ENCODE results near the gene ITPR3.

ITPR3 gene

DNA sequence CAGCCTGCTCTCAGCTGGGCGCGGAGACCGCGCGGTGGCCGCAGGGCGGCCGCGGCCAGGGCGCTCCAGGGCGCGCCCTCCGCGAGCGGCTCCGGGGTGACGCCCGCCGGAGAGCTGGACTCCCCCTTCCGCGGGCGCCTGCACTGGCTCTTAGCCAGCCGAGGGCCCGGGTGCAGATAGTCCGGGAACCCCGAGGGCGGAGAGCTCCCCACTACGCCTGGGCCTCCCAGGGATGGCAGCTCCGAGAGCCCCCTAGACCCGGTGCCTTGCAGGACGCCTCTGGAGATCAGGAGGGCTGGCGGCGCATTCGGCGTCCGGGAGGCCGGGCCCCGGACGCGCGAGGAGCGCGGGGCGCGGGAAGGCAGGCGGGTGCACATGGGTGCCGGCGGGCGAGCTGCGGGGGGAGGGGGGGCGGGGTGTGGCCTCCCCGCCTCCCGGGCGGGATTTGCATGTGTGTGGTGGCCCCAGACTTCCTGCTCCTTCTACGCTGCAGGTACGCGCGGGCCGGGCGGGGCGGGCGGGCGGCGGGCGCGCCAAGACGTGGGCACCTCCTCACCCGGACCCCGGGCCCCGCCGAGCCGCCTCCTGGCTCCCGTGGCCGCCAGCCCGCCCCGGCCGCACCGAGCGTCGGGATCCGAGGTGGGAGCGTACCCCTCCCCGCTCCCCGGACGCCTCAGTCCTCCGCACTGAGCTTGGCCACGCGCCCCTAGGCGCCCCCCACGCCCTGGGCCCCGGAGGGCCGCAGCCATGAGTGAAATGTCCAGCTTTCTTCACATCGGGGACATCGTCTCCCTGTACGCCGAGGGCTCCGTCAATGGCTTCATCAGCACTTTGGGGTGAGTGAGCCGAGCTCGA lies at the start of gene ITPR3:
ITPR3 (plus strand) TSS at position 467 of the 855 bp plus-strand sequence; CDS start at position 748, 281 bp downstream.
- DNase-seq, result peak in 1 of 2 experiments; percentile 52

DNA sequence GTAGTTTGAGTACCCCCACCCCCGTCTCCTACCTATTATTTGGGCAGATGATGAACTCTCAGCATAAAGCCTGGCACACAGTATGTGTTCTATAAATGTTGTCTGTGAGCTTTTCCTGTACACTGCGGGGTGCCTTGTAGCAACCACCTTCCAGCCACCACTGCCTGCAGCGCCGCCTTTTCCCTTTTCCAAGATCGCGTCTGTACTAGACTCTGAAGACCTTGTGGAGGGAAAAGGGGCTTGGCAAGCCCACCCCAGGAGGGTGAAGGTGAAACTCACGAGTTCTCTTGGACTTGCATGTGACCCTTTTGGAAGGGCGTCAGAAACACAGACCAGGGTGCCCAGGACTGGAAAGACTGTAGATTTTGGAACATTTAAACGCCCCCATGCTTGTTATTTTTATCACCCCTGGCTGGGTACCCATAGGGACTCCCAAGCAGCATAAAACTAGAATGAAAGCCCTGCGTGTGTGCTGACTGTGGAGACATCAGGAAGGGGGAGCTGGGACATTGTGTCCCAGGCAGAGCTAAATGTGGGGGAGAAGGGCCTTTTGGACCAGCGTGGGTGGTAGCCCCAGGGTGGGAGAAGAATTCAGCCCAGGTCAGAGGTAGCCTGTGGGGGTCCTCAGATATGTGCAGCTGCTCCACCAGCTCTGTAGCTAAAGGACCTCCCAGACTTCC lies 49.3 kb upstream of the ITPR3 start:
- no peak for DNase-seq

DNA sequence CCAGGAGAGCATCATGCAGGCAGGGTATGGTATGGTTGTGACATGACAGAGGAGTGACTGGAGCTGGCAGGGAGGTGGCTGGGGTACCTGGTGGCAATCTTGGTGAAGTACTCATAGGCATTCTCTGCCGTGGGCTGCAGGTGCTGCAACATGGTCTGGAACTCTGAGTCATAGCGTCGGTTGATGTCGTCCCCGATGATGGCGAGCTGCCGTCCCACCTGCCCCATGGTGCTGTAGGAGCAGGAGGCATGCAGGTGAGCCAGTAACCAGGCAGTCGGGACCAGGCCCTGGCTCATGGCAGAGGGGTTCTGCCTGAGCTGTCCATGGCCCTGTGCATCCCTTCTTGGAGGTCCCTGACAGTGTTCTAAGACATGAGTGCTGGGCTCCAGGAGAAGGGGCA lies 45.9 kb upstream of the ITPR3 start:
- no peak for DNase-seq

DNA sequence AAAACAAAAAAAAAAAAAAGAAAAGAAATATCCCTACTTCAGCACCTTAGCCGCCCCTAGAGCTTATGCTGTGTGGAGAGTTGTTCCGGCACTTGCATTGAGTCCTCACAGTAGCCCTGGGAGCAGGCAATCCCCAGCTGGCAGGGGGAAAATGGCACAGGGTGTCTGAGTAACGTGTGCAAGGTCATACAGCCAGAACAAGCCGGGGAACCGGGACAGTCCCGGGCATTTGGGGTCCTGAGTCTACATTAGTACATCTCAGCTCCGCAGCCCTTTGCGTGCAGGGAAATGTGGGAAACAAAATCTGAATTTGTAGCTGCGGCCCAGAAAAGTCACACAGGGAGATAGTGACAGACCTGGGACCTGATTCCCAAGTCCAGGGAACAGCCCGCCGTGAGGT lies 44.5 kb upstream of the ITPR3 start:
- DNase-seq, result no peak

DNA sequence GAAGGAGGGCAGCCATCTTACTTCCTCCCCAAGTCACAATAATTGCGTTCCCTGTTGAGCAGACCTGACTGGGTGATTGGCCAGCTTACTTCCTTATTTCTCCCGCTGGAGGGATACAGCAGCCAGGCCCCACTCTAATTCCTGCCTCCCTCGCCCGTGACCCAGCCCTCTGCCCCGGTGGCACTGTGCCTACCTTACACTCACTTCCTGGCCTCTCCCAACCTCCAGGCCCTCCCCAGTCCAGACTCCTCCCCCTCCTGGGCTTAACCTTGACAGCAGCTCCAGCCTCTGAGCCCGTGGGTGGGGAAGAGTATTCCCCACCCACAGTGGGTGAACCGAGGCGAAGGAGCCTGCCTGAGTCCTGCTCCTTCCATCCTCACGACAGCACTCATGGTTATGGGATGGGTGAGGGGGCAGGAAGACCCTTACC lies 44.0 kb upstream of the ITPR3 start:
- no peak for DNase-seq

DNA sequence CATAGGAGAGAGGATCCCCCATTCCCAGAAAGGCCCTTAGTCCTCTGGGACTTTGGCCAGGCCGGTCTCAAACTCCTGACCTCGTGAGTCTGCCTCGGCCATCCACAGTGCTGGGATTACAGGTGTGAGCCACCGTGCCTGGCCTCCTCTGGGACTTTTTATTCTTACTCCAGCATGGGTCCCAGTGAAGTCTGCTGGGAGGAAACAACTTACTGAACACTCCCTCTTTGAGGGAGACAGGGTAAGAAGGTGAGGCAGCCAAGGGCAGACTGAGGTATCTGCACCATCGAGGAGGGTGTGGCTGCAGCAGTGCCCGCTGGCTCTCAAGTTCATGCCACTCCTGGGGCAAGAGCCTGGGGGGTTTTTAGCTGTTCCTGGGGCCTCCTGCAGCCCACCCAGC lies 43.4 kb upstream of the ITPR3 start:
- DNase-seq, result no peak

DNA sequence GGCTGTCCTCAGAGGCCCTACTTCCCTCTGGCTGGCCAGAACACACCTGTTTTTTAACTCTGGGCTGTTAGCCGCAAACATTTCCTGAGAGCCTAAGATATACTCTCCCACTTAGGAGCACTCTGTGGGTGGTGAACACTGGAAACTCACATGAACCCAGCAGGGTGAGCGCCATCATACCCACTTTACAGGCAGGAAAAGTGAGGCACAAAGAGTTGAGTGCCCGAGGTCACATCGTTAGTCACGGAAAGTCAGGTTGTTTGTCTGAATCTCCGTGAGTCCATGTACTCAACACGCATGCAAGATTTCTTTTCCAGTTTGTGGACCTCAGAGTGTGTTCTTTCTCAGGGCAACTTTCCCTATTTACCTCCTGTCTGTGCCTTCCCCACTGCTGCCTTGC lies 43.0 kb upstream of the ITPR3 start:
- no peak for DNase-seq

DNA sequence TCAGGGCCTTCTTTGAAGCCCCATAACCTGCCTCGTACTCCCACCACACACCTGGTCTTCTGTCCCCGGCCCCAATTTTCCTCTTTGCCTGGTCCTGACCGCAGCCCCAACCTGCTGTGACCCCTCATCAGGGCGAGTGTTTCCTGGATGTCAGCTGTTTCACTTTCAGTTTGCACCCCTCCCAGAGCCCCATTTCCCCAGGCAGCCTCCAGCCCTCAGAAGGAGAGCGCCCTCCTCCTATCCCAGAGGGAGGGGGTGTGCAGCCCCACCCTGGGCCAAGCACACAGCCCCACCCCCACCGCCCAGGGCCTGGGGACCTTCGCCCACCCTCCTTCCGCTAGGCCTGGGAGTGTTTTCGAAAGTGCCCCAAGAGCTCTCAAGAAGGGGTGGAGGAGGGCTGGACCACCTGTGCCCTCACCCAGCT lies 42.5 kb upstream of the ITPR3 start:
- no peak for DNase-seq

DNA sequence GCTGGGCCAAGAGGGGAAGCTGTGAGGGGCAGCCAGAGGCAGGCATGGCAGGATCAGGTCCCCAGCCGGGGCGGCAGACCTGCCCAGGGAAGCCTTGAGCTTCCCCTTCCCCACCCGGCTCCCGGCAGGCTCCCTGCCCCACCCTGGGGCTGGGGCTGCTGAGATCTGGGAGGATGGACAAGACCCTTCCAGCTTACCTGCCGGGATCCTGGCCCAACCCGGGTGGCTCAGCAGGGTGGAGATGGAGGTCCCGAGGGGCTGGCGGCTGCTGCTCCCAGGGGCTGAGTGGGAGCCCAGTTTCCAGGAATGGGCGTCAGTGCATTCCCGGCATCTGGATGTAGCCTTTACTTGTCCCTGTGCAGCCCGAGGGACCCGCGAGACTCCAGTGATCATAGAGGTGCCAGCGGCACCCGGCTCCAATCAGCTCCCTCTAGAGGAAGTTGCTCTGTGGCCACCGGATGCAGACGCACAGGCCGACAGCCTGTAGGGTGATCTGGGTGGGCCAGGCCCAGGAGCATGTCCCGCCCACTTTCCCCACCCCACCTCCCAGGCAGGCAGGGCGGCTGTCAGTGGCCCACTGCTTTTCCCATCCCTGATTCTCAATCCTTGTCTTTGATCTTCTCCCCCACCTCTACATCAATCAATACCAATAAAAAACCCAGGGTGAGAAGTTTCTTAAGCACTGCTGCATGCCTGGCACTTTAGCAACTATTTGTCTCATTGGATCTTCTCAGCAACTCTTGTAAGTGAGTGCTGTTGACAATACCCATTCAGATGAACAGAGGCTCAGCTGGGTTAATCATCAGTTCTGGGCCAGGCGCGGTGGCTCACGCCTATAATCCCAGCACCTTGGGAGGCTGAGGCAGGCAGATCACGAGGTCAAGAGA lies 41.1 kb upstream of the ITPR3 start, which contains the start of gene BAK1:
BAK1 (minus strand) TSS at position 449 of the 887 bp plus-strand sequence. CDS start 2,672 bp downstream, outside the sequence.
- peak; percentile 79 to 93 for DNase-seq

DNA sequence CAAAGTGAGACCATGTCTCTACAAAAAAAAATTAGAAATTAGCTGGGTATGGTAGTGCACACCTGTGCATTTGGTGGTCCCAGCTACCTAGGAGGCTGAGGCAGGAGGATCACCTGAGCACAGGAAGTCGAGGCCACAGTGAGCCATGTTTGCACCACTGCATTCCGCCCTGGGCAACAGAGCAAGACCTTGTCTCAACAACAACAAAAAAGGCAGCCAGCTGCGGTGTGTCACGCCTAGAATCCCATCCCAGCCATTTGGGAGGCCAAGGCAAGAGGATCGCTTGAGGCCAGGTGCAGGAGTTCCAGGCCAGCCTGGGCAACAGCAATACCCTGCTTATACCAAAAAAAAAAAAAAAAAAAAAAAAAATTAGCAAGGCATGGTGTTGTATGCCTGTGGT lies 39.9 kb upstream of the ITPR3 start:
- no peak for DNase-seq

DNA sequence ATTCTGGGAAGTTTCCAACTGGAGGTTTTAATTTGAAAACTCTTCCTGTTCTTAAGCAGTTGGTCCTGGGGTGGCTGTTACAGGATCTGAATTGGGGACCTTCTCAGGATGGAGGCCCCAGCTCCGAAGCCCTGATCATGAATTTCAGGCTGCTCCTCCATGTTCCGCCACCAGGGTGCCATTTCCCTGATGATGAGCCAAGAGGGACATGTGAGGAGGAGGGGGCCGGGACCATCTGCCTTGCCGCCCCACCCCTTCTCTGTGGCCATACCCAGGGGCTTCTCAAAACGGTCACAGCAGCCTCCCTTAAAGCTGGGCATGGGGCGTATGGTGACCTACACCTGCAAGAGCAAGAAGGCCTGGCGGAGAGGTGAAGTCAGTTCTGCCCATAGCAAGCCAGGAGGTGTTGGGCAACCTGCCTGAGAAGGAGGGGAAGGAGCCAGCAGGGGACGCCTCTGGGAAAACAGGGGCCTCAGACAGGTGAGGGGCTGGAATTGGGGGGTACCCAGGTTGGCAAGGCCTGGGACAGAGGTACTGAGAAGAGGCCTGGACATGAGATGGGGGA lies 37.4 kb upstream of the ITPR3 start:
- DNase-seq, result peak; percentile 24 to 40

DNA sequence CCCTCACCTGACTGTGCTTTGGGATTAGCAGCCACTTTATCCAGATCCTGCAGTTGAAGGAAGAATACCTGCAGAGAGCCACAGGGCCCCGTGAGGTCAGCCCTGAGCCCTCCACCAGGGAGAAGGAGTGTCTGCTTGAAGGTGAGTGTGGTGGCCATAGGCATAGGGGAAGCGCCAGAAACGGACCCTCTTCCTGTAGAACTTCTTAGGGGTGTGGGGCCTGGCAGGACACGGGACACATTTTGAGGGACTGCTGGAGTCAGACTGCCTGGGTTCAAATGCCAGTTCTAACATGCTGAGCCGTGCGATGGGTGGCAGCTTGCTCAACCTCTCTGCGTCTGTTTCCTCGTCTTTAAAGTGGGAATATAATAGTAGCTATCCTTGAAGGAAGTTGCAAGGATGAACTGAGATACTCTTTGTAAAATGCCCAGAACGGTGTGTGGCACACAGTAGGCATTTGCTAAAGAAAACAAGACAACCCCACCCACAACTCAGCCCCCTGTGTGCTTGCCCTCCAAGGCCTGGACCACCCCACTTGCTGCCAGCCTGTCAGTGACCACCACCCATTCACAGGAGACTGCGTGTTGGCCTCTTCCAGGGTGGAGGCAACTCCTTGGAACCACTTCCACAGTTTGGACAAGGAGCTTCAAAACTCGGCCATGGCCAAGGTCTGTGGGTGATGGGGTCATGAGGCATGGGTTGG lies 36.3 kb upstream of the ITPR3 start:
- no peak for DNase-seq

DNA sequence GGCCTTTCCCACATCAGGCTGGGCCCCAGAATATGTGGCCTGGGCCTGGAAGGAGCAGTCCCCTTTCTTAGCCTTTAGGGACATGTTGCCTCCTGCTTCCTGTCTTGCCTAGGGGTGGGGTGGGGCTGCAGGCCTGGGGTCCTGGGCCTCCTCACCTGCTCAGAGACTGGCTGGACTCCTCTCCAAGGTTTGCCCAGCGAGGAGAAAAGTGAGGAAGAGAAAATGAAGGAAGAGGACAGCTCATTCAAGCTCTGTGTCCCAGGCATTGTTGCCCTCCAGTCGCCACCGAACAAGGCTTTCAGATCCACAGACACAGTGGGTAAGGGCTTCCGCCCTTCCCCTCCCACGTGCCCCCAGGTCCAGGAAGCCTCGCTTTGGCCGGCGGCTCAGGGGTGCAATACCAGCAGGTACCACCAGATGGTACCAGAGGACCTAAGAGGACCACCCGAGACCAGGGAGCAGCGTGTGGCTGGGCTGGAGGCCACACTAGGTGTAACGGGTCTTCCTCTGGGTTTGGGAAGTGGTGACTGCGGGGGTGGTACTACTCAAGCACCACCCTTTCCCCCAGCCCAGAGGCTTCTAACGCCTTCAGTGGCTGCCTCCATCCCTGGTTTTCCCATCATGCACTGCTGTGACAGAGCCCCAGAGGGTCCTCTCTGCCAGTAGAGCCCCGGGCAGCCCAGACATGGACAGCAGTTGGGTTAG lies 35.6 kb upstream of the ITPR3 start:
- peak; percentile 54 to 84 for DNase-seq

DNA sequence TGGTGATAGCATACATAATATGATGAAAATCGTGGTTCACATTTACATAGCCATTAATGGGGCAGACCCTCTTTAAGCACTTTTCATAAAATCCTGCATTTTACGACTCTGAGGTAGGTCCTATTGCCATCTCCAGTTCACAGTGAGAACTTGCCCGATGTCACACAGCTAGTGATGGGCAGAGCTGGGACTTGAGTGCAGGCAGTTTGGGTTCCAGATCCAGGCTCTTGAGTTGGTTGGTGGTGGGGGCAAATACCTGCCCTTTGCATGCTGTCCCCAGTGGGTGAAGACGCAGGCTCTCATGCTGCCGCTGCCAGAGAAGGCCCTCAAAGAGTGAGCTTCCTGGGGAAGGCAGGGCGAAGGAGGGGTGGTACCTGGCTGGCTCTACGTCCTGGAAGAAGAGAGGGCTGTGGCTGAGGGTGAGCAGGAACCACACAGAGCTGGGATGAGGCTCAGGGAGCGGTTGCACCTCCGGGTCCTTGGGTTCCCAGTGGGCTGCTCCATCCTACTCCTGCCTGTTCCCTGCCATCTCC lies 34.9 kb upstream of the ITPR3 start:
- no peak for DNase-seq

DNA sequence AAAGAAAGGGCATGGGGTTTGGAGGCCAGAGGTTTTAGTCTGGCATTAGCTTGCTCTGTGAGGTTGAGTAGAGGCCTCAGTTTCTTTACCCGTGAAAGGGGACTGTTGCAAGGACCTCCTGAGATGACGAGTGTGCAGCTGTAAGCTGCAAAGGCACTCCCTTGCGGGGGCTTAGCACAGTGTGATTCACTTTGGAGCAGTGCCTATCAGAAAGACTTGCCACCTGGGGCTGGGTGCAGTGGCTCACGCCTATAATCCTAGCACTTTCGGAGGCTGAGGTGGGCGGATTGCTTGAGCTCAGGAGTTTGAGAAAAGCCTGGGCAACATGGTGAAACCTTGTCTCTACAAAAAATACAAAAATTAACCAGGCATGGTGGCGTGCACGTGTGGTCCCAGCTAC lies 33.6 kb upstream of the ITPR3 start:
- no peak for DNase-seq

DNA sequence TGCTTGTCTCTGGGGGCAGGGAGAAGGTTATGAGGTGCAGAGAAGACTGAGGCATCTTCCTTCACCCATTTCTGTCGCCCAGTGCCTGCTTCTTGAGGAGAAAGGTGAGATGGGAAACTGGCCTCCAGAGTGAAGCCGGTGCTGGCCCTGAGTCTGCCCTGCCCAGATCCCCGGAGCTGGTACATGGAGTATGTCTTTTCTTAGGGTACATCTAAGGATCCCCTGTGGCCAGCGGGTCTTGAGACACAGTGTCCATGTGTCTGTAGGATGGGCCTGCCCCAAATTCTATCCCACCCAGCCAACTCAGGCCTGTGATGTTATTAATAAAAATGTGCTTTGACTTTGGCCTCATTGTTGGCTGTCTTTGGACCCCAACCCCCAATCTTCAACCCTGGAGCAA lies 32.2 kb upstream of the ITPR3 start:
- DNase-seq, result no peak

DNA sequence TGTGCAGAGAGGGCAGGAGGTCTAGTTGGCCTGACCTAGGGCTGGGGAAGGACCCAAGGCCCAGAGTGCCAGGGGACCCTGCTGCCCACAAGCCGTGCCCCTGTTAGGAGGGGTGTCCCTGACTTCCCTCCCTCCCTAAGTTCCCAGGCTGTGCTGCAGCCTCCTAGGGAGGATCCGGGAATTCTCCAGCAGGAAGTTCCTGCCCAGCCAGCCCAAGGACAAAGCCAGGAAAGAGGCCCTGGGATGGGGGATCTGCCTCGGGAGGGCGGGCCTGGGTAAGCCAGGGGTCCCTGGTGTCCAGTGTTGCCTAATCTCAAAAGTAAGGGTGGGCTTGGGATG lies 31.8 kb upstream of the ITPR3 start:
- DNase-seq, result no peak

DNA sequence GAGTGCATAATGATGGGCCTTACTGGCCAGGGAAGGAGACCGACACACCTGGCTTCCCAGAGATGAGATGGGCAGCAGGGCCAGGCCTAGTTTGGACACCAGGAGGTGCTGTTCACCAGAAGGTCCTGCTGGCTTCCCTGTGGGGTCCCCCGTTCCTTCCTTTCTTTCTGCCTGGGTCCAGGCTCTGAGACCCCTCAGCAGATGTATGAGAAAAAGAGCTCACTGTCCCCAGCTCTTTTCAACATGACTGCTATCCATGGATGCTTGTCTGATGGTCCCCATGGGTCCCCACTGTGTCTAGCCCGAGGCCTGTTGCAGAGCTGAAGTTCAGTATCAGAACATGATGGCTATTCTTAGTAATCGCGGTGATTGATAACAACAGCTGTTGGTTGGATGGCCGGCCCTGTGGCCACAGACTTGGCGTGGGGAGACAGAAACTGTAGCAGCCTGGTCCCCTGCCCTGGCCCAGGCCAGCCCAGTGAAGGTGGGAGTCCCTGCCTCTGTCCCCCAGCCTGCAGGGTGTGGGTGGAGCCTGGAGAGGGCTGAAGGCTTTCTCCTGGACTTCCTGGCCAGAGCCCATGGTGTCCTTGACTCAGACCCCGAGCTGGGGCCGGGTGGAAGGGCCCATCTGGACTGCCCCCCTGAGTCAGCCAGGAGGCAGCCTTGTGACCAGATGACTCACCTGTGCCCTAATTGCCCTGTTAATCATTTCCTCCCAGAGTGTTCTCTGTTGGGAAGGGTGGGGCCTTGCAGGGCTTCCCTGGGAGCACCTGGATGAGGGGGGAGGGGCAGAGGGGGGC lies 31.2 kb upstream of the ITPR3 start:
- DNase-seq, result peak; percentile 18 to 77

DNA sequence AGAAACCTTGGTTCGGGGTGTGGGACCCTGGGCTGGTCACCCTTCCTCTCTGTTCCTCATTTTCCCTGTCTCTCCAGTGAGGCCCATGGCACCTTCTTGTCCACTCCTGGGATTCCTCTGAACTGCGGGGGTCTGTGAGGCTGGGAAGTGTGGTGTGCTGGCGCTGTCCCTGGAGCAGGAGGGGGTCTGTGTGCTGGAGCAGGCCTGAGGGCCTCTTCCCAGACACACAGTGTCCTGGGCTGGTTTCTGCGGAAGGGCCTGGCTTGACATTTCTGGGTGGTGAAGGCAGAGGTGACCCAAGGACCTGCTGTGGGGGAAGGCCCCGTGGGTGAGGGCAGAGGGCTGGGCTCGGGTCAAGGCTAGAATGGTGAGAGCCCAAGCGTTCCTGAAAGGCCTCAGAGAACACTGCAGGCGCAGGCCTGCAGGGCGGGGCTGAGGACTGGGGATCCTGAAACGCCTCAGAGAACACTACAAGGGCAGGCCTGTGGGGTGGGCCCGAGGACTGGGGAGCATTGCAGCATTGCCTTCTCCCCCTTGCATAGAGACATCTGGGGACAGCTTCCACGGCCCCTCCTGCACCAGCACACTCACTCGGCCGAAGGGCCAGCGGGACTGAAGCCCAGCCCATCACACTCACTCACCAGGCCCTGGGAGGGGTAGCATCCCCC lies 30.5 kb upstream of the ITPR3 start:
- no peak for DNase-seq
